ENCODE measurements around the gene ACTN2.

- no peak for TF ChIP-seq MAX (IDR thresholded peaks at IDR 0.05; ENCODE audit: insufficient read depth, insufficient read length)
- no peak for TF ChIP-seq CTCF (IDR thresholded peaks at IDR 0.05; ENCODE audit: extremely low read depth in 1 of 2, insufficient read depth in 1 of 2, low read depth in 1 of 2, low read length in 2 of 2)
Measured at GRCh38 chr1:236742421-236743160, 56.3 kb downstream of the ACTN2 start.

Data from endothelial cell of umbilical vein (primary cell).